CD14-positive monocyte (primary cell): Measurements from ENCODE around the gene PHYKPL. TPM values are rescaled to one million over a fixed set of nuclear protein-coding genes. Genes with fewer than 3 reads are reported as not detected.

Experiments used
- DNase-seq, 3 donors: peaks; one replicate each; pipeline ENCODE4 v3.0.0-alpha.2; 2011 to 2022
- H2AFZ ChIP-seq: 2 replicates; pipeline ENCODE4 v1.6.0; 2012; ENCODE audit warnings: mild to moderate bottlenecking, low read depth, low read length, inconsistent platforms; ENCODE audit not compliant: insufficient read depth, poor library complexity, severe bottlenecking
- H3K27ac ChIP-seq, 2 donors: 1 replicate in 1 of 2; 2 replicates in 1 of 2; pipeline ENCODE4 v1.5.1; 2012 to 2013; ENCODE audit warnings: low read length in 2 of 2, control low read depth in 1 of 2, inconsistent platforms in 1 of 2, low read depth in 1 of 2, mild to moderate bottlenecking in 1 of 2
- H3K27me3 ChIP-seq, 2 donors: one replicate each; pipeline versions ENCODE4 v1.6.0 to v1.6.1; 2011 to 2013; ENCODE audit warnings: low read length in 2 of 2; ENCODE audit not compliant: control insufficient read depth in 2 of 2, insufficient read depth in 2 of 2
- H3K36me3 ChIP-seq, 2 donors: replicated peaks in 1 of 2; 1 replicate in 1 of 2; 2 replicates in 1 of 2; pipeline versions ENCODE4 v1.5.1 to v1.6.1; 2012 to 2013; ENCODE audit warnings: low read length in 2 of 2, control low read depth in 1 of 2, inconsistent platforms in 1 of 2, mild to moderate bottlenecking in 1 of 2; ENCODE audit not compliant: insufficient read depth in 2 of 2, control insufficient read depth in 1 of 2
- H3K4me1 ChIP-seq, 2 donors: 1 replicate in 1 of 2; 2 replicates in 1 of 2; pipeline versions ENCODE4 v1.5.1 to v1.6.1; 2012 to 2013; ENCODE audit warnings: low read length in 2 of 2, control low read depth in 1 of 2, inconsistent platforms in 1 of 2, mild to moderate bottlenecking in 1 of 2, moderate library complexity in 1 of 2; ENCODE audit not compliant: insufficient read depth in 2 of 2, control insufficient read depth in 1 of 2
- H3K4me2 ChIP-seq: replicated peaks from 2 replicates; pipeline ENCODE3; 2012; ENCODE audit warnings: low read length, moderate library complexity, mild to moderate bottlenecking; ENCODE audit not compliant: poor library complexity, severe bottlenecking; ENCODE audit errors: extremely low read depth
- H3K4me3 ChIP-seq, 3 experiments: fragments of 200-600 bp in 1 of 3; sonication (generic) in 1 of 3; replicated peaks in 1 of 3; 1 replicate in 2 of 3; 2 replicates in 1 of 3; pipeline ENCODE4 v1.5.1; 2011 to 2013; ENCODE audit warnings: low read length in 3 of 3, mild to moderate bottlenecking in 3 of 3, control low read depth in 2 of 3, low read depth in 2 of 3, inconsistent platforms in 1 of 3, moderate library complexity in 1 of 3
- H3K79me2 ChIP-seq: 2 replicates; pipeline ENCODE4 v1.6.0; 2012; ENCODE audit warnings: mild to moderate bottlenecking, control low read depth, inconsistent platforms, low read length, moderate library complexity; ENCODE audit not compliant: insufficient read depth
- H3K9ac ChIP-seq: 2 replicates; pipeline ENCODE4 v1.6.0; 2017; ENCODE audit warnings: low read length, mild to moderate bottlenecking; ENCODE audit not compliant: insufficient read depth, poor library complexity, severe bottlenecking
- H3K9me3 ChIP-seq, 2 donors: replicated peaks in 1 of 2; 1 replicate in 1 of 2; 2 replicates in 1 of 2; pipeline versions ENCODE4 v1.5.1 to v1.6.1; 2012 to 2013; ENCODE audit warnings: low read length in 2 of 2, control low read depth in 1 of 2; ENCODE audit not compliant: control insufficient read depth in 1 of 2, insufficient read depth in 1 of 2
- H4K20me1 ChIP-seq: 2 replicates; pipeline ENCODE4 v1.6.0; 2012; ENCODE audit warnings: mild to moderate bottlenecking, low read length, control low read depth, moderate library complexity; ENCODE audit not compliant: insufficient read depth
- H3K27ac Mint-ChIP-seq, 7 donors: one replicate each; pipeline ENCODE4 v1.8.0; 2020; ENCODE audit warnings: mild to moderate bottlenecking in 7 of 7, mixed read lengths in 7 of 7, moderate library complexity in 6 of 7, inconsistent platforms in 2 of 7
- H3K27me3 Mint-ChIP-seq, 3 donors: one replicate each; pipeline ENCODE4 v1.8.0; 2021 to 2022; ENCODE audit warnings: low read depth in 3 of 3, mild to moderate bottlenecking in 3 of 3, mixed read lengths in 3 of 3, moderate library complexity in 3 of 3, inconsistent platforms in 1 of 3
- H3K36me3 Mint-ChIP-seq, 2 donors: one replicate each; pipeline ENCODE4 v1.8.0; 2020; ENCODE audit warnings: mixed read lengths in 2 of 2, inconsistent platforms in 1 of 2, mild to moderate bottlenecking in 1 of 2
- H3K4me1 Mint-ChIP-seq: one replicate; pipeline ENCODE4 v1.8.0; 2020; ENCODE audit warnings: mild to moderate bottlenecking, mixed read lengths
- H3K4me3 Mint-ChIP-seq, 2 donors: one replicate each; pipeline ENCODE4 v1.8.0; 2020; ENCODE audit warnings: mild to moderate bottlenecking in 2 of 2, mixed read lengths in 2 of 2, moderate library complexity in 1 of 2
- H3K9me3 Mint-ChIP-seq, 7 donors: one replicate each; pipeline ENCODE4 v1.8.0; 2020 to 2022; ENCODE audit warnings: mixed read lengths in 7 of 7, mild to moderate bottlenecking in 6 of 7, moderate library complexity in 6 of 7, inconsistent platforms in 2 of 7
- CTCF ChIP-seq: fragments of 200-600 bp; IDR thresholded peaks from one replicate; pipeline ENCODE4 v1.8.0; 2022; ENCODE audit warnings: antibody characterized with exemption, mild to moderate bottlenecking
- WGBS: methylation state at CpG from one replicate; pipeline ENCODE4 v1.1.5; 2013; ENCODE audit warnings: missing lambda C conversion rate; ENCODE audit not compliant: insufficient coverage; 5-methylcytosine and 5-hydroxymethylcytosine counted together
- intact Hi-C, 2 donors: fragments of 100-400 bp; cut with micrococcal nuclease; formaldehyde crosslinking; loops; one replicate each; pipeline versions ENCODE4 v1.15.0 to v1.15.1; 2023
- polyA plus RNA-seq, 3 donors: library from polyadenylated mRNA; depleted of rRNA in 1 of 3; unstranded in 2 of 3; stranded (reverse) in 1 of 3; fragments of 300-500 nt in 2 of 3; fragments of >200 nt in 1 of 3; fragmentation: Illumina TruSeq in 2 of 3; gene quantifications; 1 replicate in 2 of 3; 2 replicates in 1 of 3; pipeline ENCODE4 v1.2.3, GENCODE V29; 2012 to 2021

The PHYKPL gene
- polyA plus RNA-seq, 3 donors = 39.2 to 199 (median 43.0) TPM

GRCh38 chr5:178238711-178239592, 6.3 kb upstream of the PHYKPL start:
- peaks cover 0 to 4% (median 0%) of the 10 kb centered on the region in 7 donors for H3K9me3 Mint-ChIP-seq
- peak overlapping the region; percentile 71 for H2AFZ ChIP-seq
- H3K9ac ChIP-seq = peak overlapping the region; percentile 53

GRCh38 chr5:178238313-178238635, 5.7 kb upstream of the PHYKPL start:
- H3K36me3 ChIP-seq = no peaks in the 10 kb centered on the region
- Mint-ChIP-seq H3K4me3 (no peak overlapping the region), H3K4me1 (peaks cover 78% of the 10 kb centered on the region), H3K27me3 (peaks cover 0 to 2% (median under 1%) of the 10 kb centered on the region in 3 donors), H3K36me3 (no peaks in the 10 kb centered on the region), H3K27ac (peak overlapping the region in 5 of 7 donors; percentile 30 to 78 (median 69)), H3K9me3 (peaks cover 0 to 4% (median 0%) of the 10 kb centered on the region in 7 donors)
- no peaks in the 10 kb centered on the region for H3K79me2 ChIP-seq
- H4K20me1 ChIP-seq = no peaks in the 10 kb centered on the region
- WGBS = 78% methylated on average over 3 of the region's 6 CpGs
- DNase-seq = no peak
- no peak for TF ChIP-seq CTCF
- no peak overlapping the region for H3K4me2 ChIP-seq
- H3K27ac ChIP-seq = peak overlapping the region; percentile 66 to 86
- no peaks in the 10 kb centered on the region for H3K27me3 ChIP-seq
- no peaks in the 10 kb centered on the region for H3K9me3 ChIP-seq
- peaks cover 75 to 87% of the 10 kb centered on the region in 2 donors for H3K4me1 ChIP-seq
- intact Hi-C loops = no loop called here
- no peak overlapping the region for H3K9ac ChIP-seq
- peak overlapping the region; percentile 36 for H2AFZ ChIP-seq
- no peak overlapping the region for H3K4me3 ChIP-seq

More at GRCh38 chr5:178238711-178239592, 6.3 kb upstream of the PHYKPL start:
- no peaks in the 10 kb centered on the region for H3K9me3 ChIP-seq
- H3K27me3 ChIP-seq = no peaks in the 10 kb centered on the region
- peak overlapping the region in 1 of 2 donors; percentile 67 for H3K4me3 Mint-ChIP-seq
- H3K79me2 ChIP-seq = no peaks in the 10 kb centered on the region
- no peaks in the 10 kb centered on the region for H3K36me3 ChIP-seq
- H3K27ac ChIP-seq = peak overlapping the region; percentile 66 to 86
- H3K27ac Mint-ChIP-seq = peak overlapping the region; percentile 77 to 89 (median 78)
- H3K4me1 Mint-ChIP-seq = peaks cover 78% of the 10 kb centered on the region
- H3K27me3 Mint-ChIP-seq = peaks cover 0 to 2% (median 2%) of the 10 kb centered on the region in 3 donors
- H4K20me1 ChIP-seq = no peaks in the 10 kb centered on the region
- no peak for TF ChIP-seq CTCF
- no peaks in the 10 kb centered on the region for H3K36me3 Mint-ChIP-seq
- H3K4me1 ChIP-seq = peaks cover 79 to 91% of the 10 kb centered on the region in 2 donors
- peak in 2 of 3 donors; percentile 34 to 47 for DNase-seq
- peak overlapping the region in 1 of 3 experiments; percentile 49 for H3K4me3 ChIP-seq
- 10% methylated on average over 6 of the region's 17 CpGs for WGBS
- peak overlapping the region; percentile 26 for H3K4me2 ChIP-seq
- intact Hi-C loops = no loop called here
